ENCODE measurements around the gene ATP6V1A. TPM values are rescaled to one million over a fixed set of nuclear protein-coding genes. Genes with fewer than 3 reads are reported as not detected.

Gene ATP6V1A
- total RNA-seq, 5 donors from 2014 or later (not counting 1 experiment from before 2014, with no cell fraction given) = 14.9 to 23.7 (median 17.8) TPM

DNA sequence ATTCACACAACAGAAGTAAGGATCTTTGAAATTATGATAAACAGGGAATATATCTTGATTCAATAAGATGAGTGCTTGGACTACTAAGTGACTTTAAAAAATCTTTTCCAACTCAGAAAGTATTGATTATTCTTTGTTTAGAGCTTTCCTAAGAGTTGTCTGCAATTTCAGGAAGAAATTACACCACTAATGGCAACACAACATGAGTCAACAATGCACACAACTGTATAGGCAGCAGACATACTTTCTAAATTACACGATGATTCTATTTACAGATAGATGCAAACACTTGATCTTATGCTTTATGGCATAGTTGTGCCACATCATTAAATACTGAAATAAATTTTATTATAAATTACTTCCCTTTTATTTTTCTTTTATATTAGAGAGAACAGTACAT, 5.2 kb upstream of the ATP6V1A start:
- peak overlapping the region; percentile 58 for H3K27ac ChIP-seq (ENCODE audit: low read length)
- H3K4me3 Mint-ChIP-seq = no peak overlapping the region
- ATAC-seq (replicated peaks in 1 of 4) (no peak), DNase-seq (no peak)
- no peaks in the 10 kb centered on the region for H3K36me3 Mint-ChIP-seq
- H3K27ac Mint-ChIP-seq = peak overlapping the region; percentile 71 to 76
- H3K4me3 ChIP-seq (ENCODE audit: control insufficient read depth in 1 of 2, extremely low read depth in 1 of 2, low read length in 1 of 2) = no peak overlapping the region
- H3K4me1 ChIP-seq (ENCODE audit: control insufficient read depth in 1 of 2, extremely low read depth in 1 of 2, insufficient read depth in 2 of 2, low read length in 2 of 2) = peaks cover 18 to 20% of the 10 kb centered on the region in 2 experiments
- ChIA-PET CTCF (interaction anchor here in 1 of 2 donors (0.6 to 1.4 kb wide), 6 partner anchors 10 to 246 kb away, joined by 3 to 8 read pairs (median 4); no protein-coding TSS in a partner anchor), POLR2A (interaction anchor here (1.1 to 1.2 kb wide), 2 partner anchors 16 to 50 kb away, joined by 3 to 4 read pairs; no protein-coding TSS in a partner anchor)
- peaks cover 66 to 79% (median 71%) of the 10 kb centered on the region in 3 donors for H3K4me1 Mint-ChIP-seq
- no peaks in the 10 kb centered on the region for H3K9me3 Mint-ChIP-seq
- no CpG with 5 or more reads among the region's 1 CpG for WGBS (ENCODE audit: insufficient coverage)
- H3K27me3 Mint-ChIP-seq = no peaks in the 10 kb centered on the region
- no peaks in the 10 kb centered on the region for H3K36me3 ChIP-seq (ENCODE audit: control insufficient read depth in 2 of 2, extremely low read depth in 1 of 2, insufficient read depth in 1 of 2, low read length in 1 of 2)
- H3K9me3 ChIP-seq = no peaks in the 10 kb centered on the region
- no peaks in the 10 kb centered on the region for H3K27me3 ChIP-seq (replicated peaks in 1 of 2; ENCODE audit: control insufficient read depth in 2 of 2, extremely low read depth in 1 of 2, insufficient read depth in 2 of 2, low read length in 1 of 2)

DNA sequence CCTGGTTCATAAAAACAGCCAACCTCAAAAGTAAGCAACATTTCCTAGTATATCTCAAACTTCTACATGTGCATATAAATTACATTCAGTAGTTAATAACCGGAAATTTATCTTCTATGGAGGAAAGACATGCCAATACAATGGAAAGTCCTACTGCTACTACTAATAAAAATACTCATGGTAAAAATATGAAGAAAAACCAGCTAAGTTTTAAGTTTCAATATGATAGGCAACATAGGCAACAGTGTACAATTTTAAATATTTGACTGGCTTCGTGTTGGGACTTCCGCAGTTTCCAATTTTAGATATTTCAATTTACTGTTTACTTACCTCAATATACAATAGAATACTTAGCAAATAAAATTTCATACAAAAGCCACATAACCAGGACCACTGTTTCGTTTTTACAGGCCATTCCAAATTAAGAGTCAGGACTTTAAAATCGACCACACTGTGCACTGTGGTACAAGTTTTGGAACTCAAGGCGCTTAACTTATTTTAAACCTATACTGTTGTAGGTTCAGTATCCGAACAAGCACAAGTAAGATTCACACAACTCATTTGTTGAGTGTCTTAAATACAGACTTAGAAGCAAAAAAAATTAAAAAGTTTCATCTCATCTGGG, 3.7 kb upstream of the ATP6V1A start:
- 17% methylated on average over 2 of the region's 7 CpGs for WGBS (ENCODE audit: insufficient coverage)
- POLR2A ChIA-PET = no interaction called here
- Histone ChIP-seq H3K9me3 (no peaks in the 10 kb centered on the region), H3K36me3 (ENCODE audit: control insufficient read depth in 2 of 2, extremely low read depth in 1 of 2, insufficient read depth in 1 of 2, low read length in 1 of 2) (no peaks in the 10 kb centered on the region), H3K4me3 (ENCODE audit: control insufficient read depth in 1 of 2, extremely low read depth in 1 of 2, low read length in 1 of 2) (no peak overlapping the region), H3K27me3 (replicated peaks in 1 of 2; ENCODE audit: control insufficient read depth in 2 of 2, extremely low read depth in 1 of 2, insufficient read depth in 2 of 2, low read length in 1 of 2) (no peaks in the 10 kb centered on the region), H3K27ac (ENCODE audit: low read length) (peak overlapping the region; percentile 58), H3K4me1 (ENCODE audit: control insufficient read depth in 1 of 2, extremely low read depth in 1 of 2, insufficient read depth in 2 of 2, low read length in 2 of 2) (peaks cover 23 to 27% of the 10 kb centered on the region in 2 experiments)
- CTCF ChIA-PET = interaction anchor here in 1 of 2 donors (0.8 to 1.4 kb wide), 3 partner anchors 47 to 229 kb away, joined by 3 to 4 read pairs (median 3); partner anchors contain the start of genes SPICE1 and USF3
- H3K4me1 Mint-ChIP-seq = peaks cover 68 to 76% (median 70%) of the 10 kb centered on the region in 3 donors
- H3K27ac Mint-ChIP-seq = peak overlapping the region; percentile 97 to 100
- H3K27me3 Mint-ChIP-seq = no peaks in the 10 kb centered on the region
- no peaks in the 10 kb centered on the region for H3K9me3 Mint-ChIP-seq
- peak overlapping the region; percentile 92 to 100 (median 95) for H3K4me3 Mint-ChIP-seq
- ATAC-seq (replicated peaks in 1 of 4) = no peak
- peak in 1 of 35 experiments; percentile 44 for DNase-seq
- no peaks in the 10 kb centered on the region for H3K36me3 Mint-ChIP-seq

DNA sequence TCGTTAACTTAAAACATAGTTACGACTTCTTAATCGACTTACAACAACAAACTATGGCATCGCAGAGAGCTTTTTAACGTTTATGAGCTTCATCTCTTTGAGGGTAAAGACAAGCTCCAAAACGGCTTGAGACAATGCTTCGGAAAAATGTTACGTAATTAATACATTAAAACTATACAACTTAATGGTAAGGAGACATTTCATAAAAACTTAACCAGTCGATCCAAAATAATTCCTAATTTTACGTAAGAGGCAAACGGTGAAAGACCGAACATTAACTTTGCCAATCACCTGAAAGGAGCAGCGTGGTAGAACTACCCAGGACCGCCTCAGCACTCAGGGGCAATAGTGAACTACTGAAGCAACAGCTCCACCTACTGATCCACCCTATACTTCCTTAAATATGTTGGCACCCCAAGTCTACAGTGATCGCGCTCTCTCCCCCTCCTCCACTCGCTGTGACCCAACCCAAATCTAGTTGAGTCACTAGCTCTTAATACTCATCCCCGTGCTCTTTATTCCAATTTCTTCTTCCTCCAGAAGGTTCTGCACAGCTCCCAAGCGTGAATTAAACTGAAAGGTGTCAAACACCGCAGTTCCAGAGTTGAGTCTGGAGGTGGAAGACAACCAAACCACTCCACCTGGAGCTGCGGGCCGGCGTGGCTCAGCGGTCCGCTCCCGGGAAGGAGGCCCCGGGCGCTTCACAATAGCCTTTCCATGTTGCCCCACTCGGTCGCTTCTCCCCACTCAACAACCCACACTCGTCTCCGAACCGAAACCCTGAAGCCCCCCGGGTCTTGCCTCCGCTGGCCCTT, 1.7 kb upstream of the ATP6V1A start:
- Mint-ChIP-seq H3K27ac (peak overlapping the region; percentile 97 to 100), H3K27me3 (no peaks in the 10 kb centered on the region), H3K4me1 (peaks cover 70 to 81% (median 76%) of the 10 kb centered on the region in 3 donors), H3K36me3 (no peaks in the 10 kb centered on the region), H3K4me3 (peak overlapping the region; percentile 92 to 100 (median 95)), H3K9me3 (no peaks in the 10 kb centered on the region)
- peak; percentile 48 to 93 (median 78) for DNase-seq
- ChIA-PET POLR2A (interaction anchor here (0.6 to 2.1 kb wide), 5 partner anchors 9 to 546 kb away, joined by 3 to 18 read pairs (median 4); no protein-coding TSS in a partner anchor), CTCF (interaction anchor here (0.5 to 3.6 kb wide), 38 partner anchors 10 to 1184 kb away, joined by 3 to 109 read pairs (median 4); partner anchors contain the start of genes ATG3 (in 1 of the 2), GRAMD1C (in 1 of the 2), SLC35A5 (in 1 of the 2) and SPICE1 (in 1 of the 2))
- Histone ChIP-seq H3K27me3 (replicated peaks in 1 of 2; ENCODE audit: control insufficient read depth in 2 of 2, extremely low read depth in 1 of 2, insufficient read depth in 2 of 2, low read length in 1 of 2) (no peaks in the 10 kb centered on the region), H3K4me3 (ENCODE audit: control insufficient read depth in 1 of 2, extremely low read depth in 1 of 2, low read length in 1 of 2) (peak overlapping the region; percentile 68 to 91), H3K36me3 (ENCODE audit: control insufficient read depth in 2 of 2, extremely low read depth in 1 of 2, insufficient read depth in 1 of 2, low read length in 1 of 2) (no peaks in the 10 kb centered on the region), H3K27ac (ENCODE audit: low read length) (peak overlapping the region; percentile 100), H3K4me1 (ENCODE audit: control insufficient read depth in 1 of 2, extremely low read depth in 1 of 2, insufficient read depth in 2 of 2, low read length in 2 of 2) (peaks cover 23 to 27% of the 10 kb centered on the region in 2 experiments), H3K9me3 (no peaks in the 10 kb centered on the region)
- ATAC-seq (replicated peaks in 1 of 4) = peak; percentile 68 to 73 (median 70)
- WGBS (ENCODE audit: insufficient coverage) = under 1% methylated on average over 25 of the region's 35 CpGs

DNA sequence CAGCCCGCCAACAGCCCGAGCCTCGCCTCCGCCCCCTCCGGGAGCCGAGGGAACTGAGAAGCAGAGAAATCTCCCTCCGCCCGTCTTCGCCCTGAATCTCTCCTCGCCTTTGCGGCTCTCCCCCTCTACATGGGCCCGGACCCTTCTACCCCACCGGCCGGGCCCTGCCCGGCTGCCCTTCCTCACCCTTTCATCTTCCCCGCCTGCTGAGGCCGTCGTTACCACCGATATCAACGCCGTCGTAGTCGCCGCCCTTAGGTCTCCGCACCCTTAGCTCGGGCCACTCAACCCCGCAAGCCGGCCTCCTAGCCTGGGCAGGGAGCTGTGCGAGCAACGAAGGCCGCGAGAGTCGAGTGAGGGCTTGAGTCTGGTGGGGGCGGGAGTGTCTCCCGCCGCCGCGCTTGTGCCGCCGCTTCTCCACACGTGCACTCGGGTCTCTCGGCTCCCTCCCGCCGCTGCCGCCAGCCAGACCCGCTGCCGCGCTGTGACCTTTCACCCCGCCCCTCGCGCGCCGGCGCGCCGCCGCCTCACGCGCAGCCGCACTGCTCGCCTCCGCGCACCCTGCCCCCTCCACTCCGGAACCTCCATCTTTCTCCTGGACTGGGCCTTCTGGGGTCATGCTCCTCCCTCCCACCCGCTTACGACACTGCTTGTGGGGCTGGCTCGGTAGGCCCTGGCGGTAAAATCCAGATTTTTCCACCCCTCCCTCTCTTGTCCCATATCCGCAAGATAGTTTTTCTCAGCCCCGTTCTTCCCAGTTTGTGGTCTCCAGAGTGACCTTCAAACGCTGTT, 883 bp upstream of the ATP6V1A start, which contains the start of gene NAA50:
Gene NAA50 (minus strand): TSS at position 494 of the 792 bp plus-strand sequence. CDS start 300 bp downstream, at position 194.
- ChIA-PET CTCF (interaction anchor here (0.8 to 3.6 kb wide), 32 partner anchors 10 to 1184 kb away, joined by 3 to 109 read pairs (median 4); partner anchors contain the start of genes ATG3 (in 1 of the 2), CCDC191 (in 1 of the 2), GRAMD1C (in 1 of the 2) and QTRT2 (in 1 of the 2)), POLR2A (interaction anchor here (0.5 to 2.1 kb wide), 7 partner anchors 10 to 1374 kb away, joined by 3 to 18 read pairs (median 6); partner anchors contain the start of gene USF3 (in 1 of the 2))
- Mint-ChIP-seq H3K36me3 (no peaks in the 10 kb centered on the region), H3K27ac (peak within 1 kb of the TSS; percentile 97 to 100), H3K4me1 (peaks cover 62 to 80% (median 68%) of the 10 kb centered on the region in 3 donors), H3K27me3 (no peaks in the 10 kb centered on the region), H3K4me3 (peak within 1 kb of the TSS; percentile 92 to 100 (median 95)), H3K9me3 (no peaks in the 10 kb centered on the region)
- Histone ChIP-seq H3K4me3 (ENCODE audit: control insufficient read depth in 1 of 2, extremely low read depth in 1 of 2, low read length in 1 of 2) (peak within 1 kb of the TSS; percentile 68 to 91), H3K9me3 (no peaks in the 10 kb centered on the region), H3K27me3 (replicated peaks in 1 of 2; ENCODE audit: control insufficient read depth in 2 of 2, extremely low read depth in 1 of 2, insufficient read depth in 2 of 2, low read length in 1 of 2) (no peaks in the 10 kb centered on the region), H3K4me1 (ENCODE audit: control insufficient read depth in 1 of 2, extremely low read depth in 1 of 2, insufficient read depth in 2 of 2, low read length in 2 of 2) (peaks cover 22 to 24% of the 10 kb centered on the region in 2 experiments), H3K36me3 (ENCODE audit: control insufficient read depth in 2 of 2, extremely low read depth in 1 of 2, insufficient read depth in 1 of 2, low read length in 1 of 2) (no peaks in the 10 kb centered on the region), H3K27ac (ENCODE audit: low read length) (peak within 1 kb of the TSS; percentile 100)
- ATAC-seq (replicated peaks in 1 of 4) = peak; percentile 76 to 78 (median 78)
- WGBS (ENCODE audit: insufficient coverage) = 0% methylated on average over 52 of the region's 72 CpGs
- peak; percentile 88 to 97 (median 93) for DNase-seq

DNA sequence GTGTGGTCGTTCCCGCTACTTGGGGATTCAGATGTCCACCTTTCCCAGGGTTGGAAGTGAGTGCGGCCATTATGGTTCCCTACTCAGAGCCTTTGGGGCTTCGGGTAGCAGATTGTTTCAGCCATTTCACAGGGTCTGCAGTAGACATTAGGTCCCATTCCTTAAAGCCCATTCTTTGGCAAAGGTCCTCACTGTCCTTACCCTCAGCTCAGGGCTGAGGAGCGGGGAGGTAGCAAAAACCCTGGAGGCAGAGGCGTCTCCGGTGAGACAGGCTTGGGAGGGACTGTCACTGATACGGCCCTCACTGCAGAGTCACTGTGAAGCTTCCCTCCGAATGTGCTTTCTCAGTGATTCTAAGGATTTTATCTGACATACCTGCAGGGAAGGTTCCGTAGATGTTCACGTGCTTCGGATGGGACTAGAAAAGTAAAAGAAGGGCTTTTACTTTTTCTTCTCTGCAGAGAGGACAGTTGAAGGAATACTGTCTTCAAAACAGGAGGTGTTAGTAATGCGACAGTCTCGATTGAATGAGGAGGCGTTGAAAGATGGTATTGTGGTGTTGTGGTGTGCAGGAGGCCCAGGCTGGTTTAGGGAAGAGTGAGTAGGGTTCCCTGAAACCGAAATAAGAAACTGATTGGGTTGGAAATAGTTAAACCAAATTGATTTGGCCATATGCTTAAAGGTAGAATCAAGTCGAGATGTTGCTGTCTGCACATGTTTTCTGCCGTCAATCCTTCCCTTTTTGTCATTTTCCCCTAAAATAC, 630 bp downstream of the ATP6V1A start:
- Mint-ChIP-seq H3K9me3 (no peaks in the 10 kb centered on the region), H3K27ac (peak overlapping the region; percentile 97 to 100), H3K36me3 (no peaks in the 10 kb centered on the region), H3K4me1 (peaks cover 48 to 69% (median 56%) of the 10 kb centered on the region in 3 donors), H3K27me3 (no peaks in the 10 kb centered on the region), H3K4me3 (peak overlapping the region; percentile 92 to 100 (median 95))
- CTCF ChIA-PET = interaction anchor here (0.7 to 3.6 kb wide), 8 partner anchors 9 to 543 kb away, joined by 3 to 109 read pairs (median 4); partner anchors contain the start of genes GRAMD1C (in 1 of the 2) and USF3 (in 1 of the 2)
- H3K27me3 ChIP-seq (replicated peaks in 1 of 2; ENCODE audit: control insufficient read depth in 2 of 2, extremely low read depth in 1 of 2, insufficient read depth in 2 of 2, low read length in 1 of 2) = no peaks in the 10 kb centered on the region
- peak overlapping the region; percentile 67 for H3K27ac ChIP-seq (ENCODE audit: low read length)
- DNase-seq (peak in 3 of 35 experiments; percentile 3 to 38 (median 6)), ATAC-seq (replicated peaks in 1 of 4) (no peak)
- 0% methylated on average over 14 of the region's 18 CpGs for WGBS (ENCODE audit: insufficient coverage)
- H3K36me3 ChIP-seq (ENCODE audit: control insufficient read depth in 2 of 2, extremely low read depth in 1 of 2, insufficient read depth in 1 of 2, low read length in 1 of 2) = no peaks in the 10 kb centered on the region
- peak overlapping the region; percentile 68 to 91 for H3K4me3 ChIP-seq (ENCODE audit: control insufficient read depth in 1 of 2, extremely low read depth in 1 of 2, low read length in 1 of 2)
- H3K4me1 ChIP-seq (ENCODE audit: control insufficient read depth in 1 of 2, extremely low read depth in 1 of 2, insufficient read depth in 2 of 2, low read length in 2 of 2) = peaks cover 18 to 20% of the 10 kb centered on the region in 2 experiments
- POLR2A ChIA-PET = interaction anchor here (0.5 to 1.4 kb wide), 5 partner anchors 11 to 714 kb away, joined by 3 to 15 read pairs (median 3); partner anchors contain the start of gene USF3 (in 1 of the 2)
- no peaks in the 10 kb centered on the region for H3K9me3 ChIP-seq

Measured in T-cell (primary cell).